GM18861 (cell line): ENCODE results near the gene PIK3R6.
"Not testable (repeated sequence)": the region's sequence is repeated elsewhere in the genome, so short reads cannot be mapped to it uniquely, and the experiment has no call there.

Source experiments
- ATAC-seq: cut with Tn5 transposase; IDR thresholded peaks from one replicate; pipeline ENCODE4 v1.9.1; 2021; ENCODE audit not compliant: unreplicated experiment

PIK3R6 gene

DNA sequence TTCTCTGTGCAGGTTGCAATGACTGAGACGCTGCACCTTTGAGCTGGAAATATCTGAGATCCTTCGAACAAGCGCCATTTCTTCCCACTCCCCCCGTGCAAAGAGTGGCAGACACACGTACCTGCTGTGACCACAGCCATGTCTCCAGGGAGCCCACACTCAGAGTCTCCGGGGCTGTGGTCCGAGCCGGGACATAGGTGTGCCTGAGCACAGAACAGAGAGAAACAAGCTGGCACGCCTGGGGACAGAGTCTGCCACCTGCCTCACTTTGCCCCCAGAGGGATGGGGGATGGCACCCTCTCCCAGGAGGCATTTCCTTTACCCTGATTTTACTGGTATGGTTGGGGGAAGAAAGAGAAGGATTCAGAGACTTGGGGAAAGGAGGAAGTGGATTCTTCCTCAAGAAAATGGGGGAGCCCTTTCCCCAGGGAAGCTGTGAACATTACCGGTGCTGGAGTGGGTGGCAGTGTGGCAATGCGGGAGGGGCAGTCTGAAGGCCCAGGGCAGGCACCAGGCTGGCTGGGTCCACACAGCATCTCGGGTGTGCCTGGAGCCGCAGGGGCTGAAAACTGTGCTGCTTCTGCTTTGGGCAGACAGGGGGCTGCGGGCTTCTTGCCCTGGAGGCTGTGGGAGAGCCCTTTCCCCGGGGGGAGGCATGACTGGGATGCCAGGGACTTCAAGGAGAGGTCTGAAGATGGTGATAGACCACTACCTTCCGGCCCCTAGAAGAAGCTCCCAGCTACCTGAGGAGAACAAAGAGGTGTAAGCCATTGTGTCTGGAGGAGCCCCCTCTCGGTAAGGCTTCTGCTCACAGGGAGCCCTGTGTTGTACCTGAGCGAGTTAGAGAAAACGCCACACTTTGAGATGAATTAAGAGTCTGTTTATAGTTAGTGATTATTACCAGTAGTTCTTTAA, 6.6 kb upstream of the PIK3R6 start:
- no peak for ATAC-seq

DNA sequence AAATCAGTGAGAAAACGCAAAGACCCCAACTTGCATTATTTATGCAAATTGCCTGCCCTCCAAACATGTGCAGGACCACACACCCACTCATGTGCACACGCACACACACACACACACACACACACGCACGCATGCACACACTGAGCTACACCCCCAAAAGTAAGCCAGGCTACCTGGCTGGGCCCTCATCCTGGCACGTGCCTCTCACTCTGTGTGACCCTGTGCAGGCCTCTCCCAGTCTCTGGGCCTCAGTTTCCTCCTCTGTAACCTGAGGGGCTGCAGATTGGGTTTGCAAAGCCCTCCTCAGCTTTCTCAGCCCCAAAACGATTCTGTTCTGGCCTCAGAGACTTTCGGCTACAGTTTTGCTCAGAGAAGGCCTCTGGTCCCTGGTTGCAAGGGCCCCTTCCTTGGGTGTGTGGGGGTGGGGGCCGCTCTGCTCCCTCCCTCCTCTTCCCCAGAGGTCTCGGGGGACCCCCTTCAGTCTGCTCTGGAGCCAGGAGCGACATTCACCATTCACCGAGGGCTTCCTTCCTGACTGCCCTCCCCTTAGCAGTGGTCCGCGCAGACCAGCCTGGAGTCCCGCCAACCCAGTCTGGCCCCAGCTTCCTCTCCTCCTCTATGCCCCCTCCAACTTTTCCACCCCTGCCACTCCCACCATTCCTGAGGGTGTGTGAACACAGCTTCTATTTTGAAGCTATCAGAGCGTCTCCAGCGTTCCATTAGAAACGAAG, 5.4 kb upstream of the PIK3R6 start:
- ATAC-seq, result no peak

DNA sequence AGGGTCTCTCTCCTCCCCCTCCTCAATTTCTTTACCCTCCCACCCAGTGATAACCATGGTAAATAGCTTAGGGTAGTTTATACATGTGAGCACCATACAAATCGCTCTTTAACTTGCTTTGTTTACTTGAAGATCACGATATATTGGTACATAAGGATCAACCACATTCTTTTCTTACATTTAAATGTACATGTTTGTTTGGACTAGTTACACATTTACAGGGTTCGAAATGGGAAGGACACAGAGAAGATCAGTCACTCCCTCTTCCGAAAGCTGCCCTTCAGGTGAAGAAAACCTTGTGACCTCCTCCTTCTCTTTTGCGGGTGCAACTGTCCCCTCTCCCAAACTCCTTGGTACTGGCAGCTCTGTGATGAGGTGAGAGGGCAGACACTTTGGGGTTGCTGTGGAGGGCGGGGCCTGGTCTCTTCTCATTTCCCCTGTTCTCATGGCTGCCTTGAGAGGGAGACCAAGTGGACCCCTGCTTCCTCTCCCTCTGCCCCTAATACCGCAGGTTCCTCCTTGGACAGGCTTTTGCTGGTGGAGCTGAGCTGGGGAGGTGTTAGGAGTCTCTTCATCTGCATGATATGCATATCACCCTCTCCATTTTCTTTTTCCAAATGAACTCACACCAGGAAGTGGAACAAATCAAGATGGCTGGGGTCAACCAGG, 4.7 kb upstream of the PIK3R6 start:
- no peak for ATAC-seq

- ATAC-seq, result no peak
Observed at GRCh38 chr17:8871081-8871581, 3.7 kb upstream of the PIK3R6 start.

DNA sequence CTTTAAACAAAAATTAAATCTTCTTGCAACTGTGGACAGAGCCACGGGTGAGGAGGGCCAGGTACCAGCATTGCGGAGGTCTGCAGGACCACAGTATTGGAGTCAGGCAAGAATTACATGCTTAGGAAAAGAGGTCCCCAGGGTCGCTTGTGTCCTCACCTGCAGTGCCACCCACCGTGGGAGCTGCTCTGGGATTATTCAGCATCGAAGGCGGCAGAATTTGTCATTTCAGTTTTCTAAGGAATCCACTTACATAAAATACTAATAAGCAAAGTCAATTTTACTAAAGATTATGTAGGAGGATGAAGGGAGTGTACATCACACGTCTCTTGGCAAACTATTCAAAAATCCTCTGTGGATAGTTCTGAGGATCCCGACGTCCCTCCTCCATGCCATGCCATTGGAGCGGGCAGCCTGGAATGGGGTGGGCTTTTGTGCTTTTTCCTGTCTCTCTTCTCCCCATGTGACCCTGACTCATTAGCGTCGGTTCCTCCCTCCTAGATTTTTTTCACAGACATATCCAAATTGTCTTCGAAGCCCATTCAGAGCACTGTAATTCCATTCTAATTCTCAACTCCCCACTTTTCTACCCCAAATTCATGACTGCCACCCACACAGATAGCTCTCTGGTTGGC, 3.0 kb upstream of the PIK3R6 start:
- ATAC-seq, result no peak

- ATAC-seq, result peak; percentile 16
Observed at GRCh38 chr17:8869114-8869815, 1.8 kb upstream of the PIK3R6 start.

- ATAC-seq, result peak; percentile 57
Observed at GRCh38 chr17:8868529-8868951, 1.1 kb upstream of the PIK3R6 start.

DNA sequence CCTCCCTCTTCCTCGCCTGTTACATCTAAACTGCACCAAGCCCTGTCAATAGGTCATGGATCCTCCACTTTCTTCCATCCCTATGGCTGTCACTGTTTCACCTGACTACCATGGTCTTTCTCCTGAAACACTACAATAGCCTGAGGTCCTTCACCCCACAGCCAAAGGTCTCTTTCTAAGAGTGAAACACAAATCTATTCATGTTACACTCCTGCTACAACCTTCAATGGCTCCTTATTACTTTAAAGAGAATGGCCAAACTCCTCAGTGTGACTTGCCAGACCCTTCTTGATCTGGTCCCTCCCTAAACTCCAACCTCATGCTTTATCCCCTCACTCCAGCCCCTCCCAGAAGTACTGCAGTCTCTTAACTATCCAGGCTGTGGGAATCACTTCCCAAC, 618 bp upstream of the PIK3R6 start:
- no peak for ATAC-seq

- ATAC-seq, result no peak
Observed at GRCh38 chr17:8865811-8866210, 1.7 kb downstream of the PIK3R6 start.

GRCh38 chr17:8865385-8865784, 2.1 kb downstream of the PIK3R6 start:
- ATAC-seq, result no peak

GRCh38 chr17:8862213-8863056, 5.0 kb downstream of the PIK3R6 start:
- no peak for ATAC-seq

GRCh38 chr17:8861495-8862181, 5.8 kb downstream of the PIK3R6 start:
- ATAC-seq, result no peak

DNA sequence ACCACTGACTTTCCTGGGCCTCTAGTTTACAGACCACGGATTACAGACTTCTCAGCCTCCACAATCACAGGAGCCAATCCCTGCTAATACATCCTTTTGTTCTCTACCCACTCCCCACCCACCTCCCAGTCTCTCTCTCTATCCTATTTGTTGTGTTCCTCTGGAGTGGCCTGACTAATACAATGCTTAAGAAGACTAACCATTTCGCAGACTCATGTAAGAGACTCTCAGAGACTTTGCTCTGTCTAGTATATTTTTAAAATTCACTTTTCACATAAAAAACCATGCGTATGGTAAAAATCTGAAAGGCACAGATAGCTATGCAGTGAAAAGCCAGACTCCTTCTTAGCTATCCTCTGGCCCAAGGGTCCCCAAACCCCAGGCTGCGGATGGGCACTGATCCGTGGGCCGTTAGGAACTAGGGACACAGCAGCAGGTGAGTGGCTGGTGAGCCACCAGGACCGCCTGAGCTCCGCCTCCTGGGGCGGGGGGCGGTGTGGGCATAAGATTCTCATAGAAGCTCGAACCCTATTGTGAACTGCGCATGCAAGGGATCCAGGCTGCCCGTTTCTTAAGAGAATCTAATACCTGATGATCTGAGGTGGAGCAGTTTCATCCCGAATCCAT, 7.6 kb downstream of the PIK3R6 start:
- no peak for ATAC-seq

- ATAC-seq, result no peak
Observed at GRCh38 chr17:8859027-8859803, 8.3 kb downstream of the PIK3R6 start.

- peak; percentile 40 for ATAC-seq
Observed at GRCh38 chr17:8857919-8858318, 9.6 kb downstream of the PIK3R6 start.

GRCh38 chr17:8856869-8857575, 10.5 kb downstream of the PIK3R6 start:
- ATAC-seq, result no peak

DNA sequence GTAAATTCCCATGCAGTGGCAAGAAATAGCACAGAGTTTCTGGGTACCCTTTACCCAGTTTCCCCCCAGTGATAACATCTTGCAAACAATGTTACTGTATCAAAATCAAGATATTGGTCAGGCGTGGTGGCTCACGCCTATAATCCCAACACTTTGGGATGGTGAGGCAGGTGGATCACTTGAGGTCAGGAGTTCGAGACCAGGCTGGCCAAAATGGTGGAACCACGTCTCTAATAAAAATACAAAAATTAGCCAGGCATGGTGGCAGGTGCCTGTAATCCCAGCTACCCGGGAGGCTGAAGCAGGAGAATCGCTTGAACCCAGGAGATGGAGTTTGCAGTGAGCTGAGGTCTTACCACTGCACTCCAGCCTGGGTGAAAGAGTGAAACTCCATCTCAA, 11.3 kb downstream of the PIK3R6 start:
- ATAC-seq, result not testable (repeated sequence)
